Upper lobe of right lung (tissue), 1 donor: ENCODE data around the gene PAOX. TPM values are rescaled to one million over a fixed set of nuclear protein-coding genes. Genes with fewer than 3 reads are reported as not detected.

Source experiments
- ATAC-seq: fragments of 200-7000 bp; cut with Tn5 transposase; one replicate; pipeline ENCODE4 v1.9.1; 2020; ENCODE audit warnings: mild to moderate bottlenecking, moderate library complexity
- DNase-seq: peaks from one replicate; pipeline ENCODE4 v3.0.0-alpha.2; 2020
- H3K27ac ChIP-seq: fragments of 200-600 bp; one replicate; pipeline ENCODE4 v1.8.0; 2022
- H3K27me3 ChIP-seq: fragments of 200-600 bp; one replicate; pipeline ENCODE4 v1.8.0; 2022; ENCODE audit warnings: mild to moderate bottlenecking
- H3K36me3 ChIP-seq: fragments of 200-600 bp; one replicate; pipeline ENCODE4 v1.8.0; 2022
- H3K4me1 ChIP-seq: fragments of 200-600 bp; one replicate; pipeline ENCODE4 v1.8.0; 2022
- H3K4me3 ChIP-seq: fragments of 200-600 bp; one replicate; pipeline ENCODE4 v1.8.0; 2022; ENCODE audit warnings: mild to moderate bottlenecking
- H3K9me3 ChIP-seq: fragments of 200-600 bp; one replicate; pipeline ENCODE4 v1.8.0; 2022
- intact Hi-C: fragments of 100-400 bp; cut with DNase I; formaldehyde crosslinking; loops from one replicate; pipeline ENCODE4 v1.11.0; 2022
- total RNA-seq: library from RNA; stranded (reverse); fragmentation: NEBNext Ultra II Directional; extraction: Animal tissue kit (Norgen Biotek cat#: 25700); gene quantifications from one replicate; pipeline ENCODE4 v1.2.1, GENCODE V29; 2021
- TF ChIP-seq, protein P1 (sequence below): fragments of 200-600 bp; IDR thresholded peaks from one replicate; pipeline ENCODE4 v1.8.0; 2022; ENCODE audit warnings: antibody characterized with exemption
- donor health status: DM: no; HTN: yes; CAD: no; lungs with severe emphysema.

PAOX gene
- total RNA-seq, 1 donor from 2014 or later: 6.0 TPM

- Histone ChIP-seq H3K27ac (no peak overlapping the region), H3K4me1 (no peaks in the 10 kb centered on the region), H3K9me3 (no peaks in the 10 kb centered on the region), H3K36me3 (peaks cover 22% of the 10 kb centered on the region), H3K4me3 (no peak overlapping the region), H3K27me3 (peaks cover 6% of the 10 kb centered on the region)
- TF ChIP-seq, protein P1, sequence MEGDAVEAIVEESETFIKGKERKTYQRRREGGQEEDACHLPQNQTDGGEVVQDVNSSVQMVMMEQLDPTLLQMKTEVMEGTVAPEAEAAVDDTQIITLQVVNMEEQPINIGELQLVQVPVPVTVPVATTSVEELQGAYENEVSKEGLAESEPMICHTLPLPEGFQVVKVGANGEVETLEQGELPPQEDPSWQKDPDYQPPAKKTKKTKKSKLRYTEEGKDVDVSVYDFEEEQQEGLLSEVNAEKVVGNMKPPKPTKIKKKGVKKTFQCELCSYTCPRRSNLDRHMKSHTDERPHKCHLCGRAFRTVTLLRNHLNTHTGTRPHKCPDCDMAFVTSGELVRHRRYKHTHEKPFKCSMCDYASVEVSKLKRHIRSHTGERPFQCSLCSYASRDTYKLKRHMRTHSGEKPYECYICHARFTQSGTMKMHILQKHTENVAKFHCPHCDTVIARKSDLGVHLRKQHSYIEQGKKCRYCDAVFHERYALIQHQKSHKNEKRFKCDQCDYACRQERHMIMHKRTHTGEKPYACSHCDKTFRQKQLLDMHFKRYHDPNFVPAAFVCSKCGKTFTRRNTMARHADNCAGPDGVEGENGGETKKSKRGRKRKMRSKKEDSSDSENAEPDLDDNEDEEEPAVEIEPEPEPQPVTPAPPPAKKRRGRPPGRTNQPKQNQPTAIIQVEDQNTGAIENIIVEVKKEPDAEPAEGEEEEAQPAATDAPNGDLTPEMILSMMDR: no peak
- intact Hi-C loops: no loop called here
- ATAC-seq: no peak
- no peak for DNase-seq
Measured at GRCh38 chr10:133418289-133418993, 39.4 kb downstream of the PAOX start.

DNA sequence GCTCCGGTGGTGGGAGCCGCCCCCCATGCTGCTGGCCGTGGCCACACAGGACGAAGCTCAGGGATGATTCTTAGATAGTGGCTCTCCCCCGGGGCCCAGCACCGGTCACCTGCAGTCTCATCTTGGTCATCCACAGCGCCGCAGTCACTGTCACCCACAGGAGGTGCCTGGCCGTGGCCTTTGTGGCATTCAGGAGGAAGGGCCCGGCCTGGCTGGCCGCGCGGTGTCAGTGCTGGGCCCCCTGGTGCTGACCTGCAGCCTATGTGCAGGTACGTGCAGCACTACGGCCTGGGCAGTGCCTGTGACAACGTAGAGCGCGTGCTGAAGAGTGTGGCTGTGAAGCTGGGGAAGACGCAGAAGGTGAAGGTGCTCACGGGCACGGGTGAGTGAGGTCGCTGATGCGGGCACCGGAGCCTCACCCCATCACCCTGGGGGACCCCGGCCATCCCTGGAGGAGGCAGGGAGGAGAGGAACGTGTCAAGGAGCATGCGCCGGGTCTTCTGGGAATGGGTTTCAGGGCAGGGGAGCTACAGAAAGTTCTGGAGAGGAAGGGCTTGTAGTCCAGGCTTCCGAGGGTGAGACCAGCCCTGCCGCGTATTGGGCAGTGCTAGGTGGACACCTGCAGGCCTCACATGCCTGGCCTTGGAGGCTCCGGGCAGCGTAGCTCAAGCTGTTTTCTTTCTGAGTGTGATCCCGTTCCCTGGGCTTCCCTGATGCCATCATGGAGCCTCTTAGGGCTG is 40.3 kb downstream of the PAOX start:
- no peak for DNase-seq
- no peak overlapping the region for H3K4me3 ChIP-seq
- TF ChIP-seq, protein P1: no peak
- H3K27me3 ChIP-seq: peaks cover 6% of the 10 kb centered on the region
- peaks cover 20% of the 10 kb centered on the region for H3K36me3 ChIP-seq
- H3K27ac ChIP-seq: no peak overlapping the region
- no peak for ATAC-seq
- intact Hi-C loops: no loop called here
- H3K9me3 ChIP-seq: no peaks in the 10 kb centered on the region
- H3K4me1 ChIP-seq: no peaks in the 10 kb centered on the region

DNA sequence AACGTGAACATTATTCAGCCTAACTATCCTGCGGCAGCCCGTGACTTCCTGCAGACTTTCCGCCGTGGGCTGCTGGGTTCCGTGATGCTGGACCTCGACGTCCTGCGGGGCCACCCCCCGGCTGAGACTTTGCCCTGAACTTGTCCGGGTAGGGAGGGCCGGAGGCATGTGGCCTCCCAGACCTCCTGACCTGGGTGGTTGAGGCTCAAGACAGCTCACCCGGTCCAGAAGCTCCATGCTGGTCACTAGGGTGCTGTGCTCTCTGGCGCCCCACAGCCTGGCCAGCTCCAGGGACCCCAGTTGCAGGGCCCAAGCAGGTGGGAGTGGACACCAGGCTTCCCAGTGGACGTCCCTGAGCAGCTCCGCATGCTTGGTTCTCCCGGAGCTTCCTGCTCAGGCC is 41.0 kb downstream of the PAOX start:
- ATAC-seq (no peak), DNase-seq (no peak)
- intact Hi-C loops: no loop called here
- H3K27me3 ChIP-seq: peaks cover 6% of the 10 kb centered on the region
- H3K36me3 ChIP-seq: peaks cover 20% of the 10 kb centered on the region
- no peak overlapping the region for H3K4me3 ChIP-seq
- no peaks in the 10 kb centered on the region for H3K9me3 ChIP-seq
- H3K27ac ChIP-seq: no peak overlapping the region
- H3K4me1 ChIP-seq: no peaks in the 10 kb centered on the region
- TF ChIP-seq, protein P1: no peak

DNA sequence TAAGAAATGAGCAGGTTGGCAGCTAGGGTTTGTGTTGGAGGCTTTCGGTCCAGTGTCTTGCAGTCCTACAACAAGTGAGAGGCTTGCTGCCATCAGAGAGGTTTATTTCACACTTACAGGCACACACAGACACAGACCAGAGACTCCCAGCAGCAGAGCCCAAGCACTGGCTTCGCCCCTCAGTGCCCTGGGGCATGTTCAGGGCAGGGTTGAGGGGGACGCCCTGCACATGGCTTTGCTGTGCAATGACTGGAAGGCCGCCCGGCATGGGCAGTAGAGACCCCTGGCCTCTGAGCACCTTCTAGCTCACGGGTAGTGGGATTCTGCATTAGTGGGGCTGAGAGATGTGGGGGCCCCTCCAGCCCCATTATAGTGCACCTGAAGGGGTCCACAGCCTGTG is 41.5 kb downstream of the PAOX start:
- no peak overlapping the region for H3K4me3 ChIP-seq
- DNase-seq (no peak), ATAC-seq (no peak)
- TF ChIP-seq, protein P1: no peak
- intact Hi-C loops: no loop called here
- H3K27me3 ChIP-seq: peaks cover 6% of the 10 kb centered on the region
- H3K9me3 ChIP-seq: no peaks in the 10 kb centered on the region
- H3K36me3 ChIP-seq: peaks cover 20% of the 10 kb centered on the region
- H3K4me1 ChIP-seq: no peaks in the 10 kb centered on the region
- H3K27ac ChIP-seq: no peak overlapping the region

DNA sequence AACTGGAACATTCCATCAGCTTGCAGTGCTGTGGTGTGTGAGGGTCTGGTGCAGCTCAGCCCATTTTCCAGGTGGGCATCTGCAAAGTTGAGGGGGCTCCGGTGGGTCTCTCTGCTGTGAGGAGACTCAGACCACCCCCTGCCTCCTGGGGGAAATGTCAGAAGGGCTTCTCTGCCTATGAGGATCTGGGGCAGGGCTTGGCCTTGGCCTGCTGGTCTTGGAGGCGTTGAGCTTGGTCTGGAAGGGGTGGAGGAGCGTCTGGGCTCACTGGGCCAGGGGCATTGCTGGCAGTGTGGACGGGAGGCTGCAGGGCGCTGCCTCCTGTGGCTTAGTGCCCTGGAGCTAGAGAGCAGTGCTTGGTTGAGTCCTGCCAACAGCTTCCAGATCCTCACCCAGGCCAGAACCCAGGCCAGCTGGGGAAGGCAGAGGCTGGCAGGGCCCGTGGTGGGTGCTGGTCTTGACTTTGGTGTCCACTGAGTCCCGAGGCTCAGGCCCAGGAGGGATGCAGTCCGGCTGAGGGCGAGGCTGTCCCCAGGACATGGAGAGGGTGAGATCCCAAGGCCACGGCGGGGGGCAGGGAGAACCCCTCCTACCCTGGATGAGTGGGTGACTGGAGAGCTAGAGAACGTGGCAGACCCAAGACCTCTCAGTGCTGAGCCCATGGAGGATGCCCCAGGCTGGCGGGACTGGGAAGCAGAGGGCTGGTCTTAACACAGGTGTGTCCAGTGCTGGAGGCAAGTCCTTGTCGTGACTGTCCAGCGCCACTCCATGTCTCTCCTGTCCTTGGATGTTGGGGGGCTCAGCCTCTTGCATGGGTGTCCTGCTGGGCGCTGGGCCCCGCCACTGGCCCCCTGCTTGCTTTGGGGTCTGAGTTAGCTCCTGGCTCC is 42.5 kb downstream of the PAOX start:
- Histone ChIP-seq H3K27me3 (peaks cover 6% of the 10 kb centered on the region), H3K27ac (no peak overlapping the region), H3K9me3 (no peaks in the 10 kb centered on the region), H3K4me3 (no peak overlapping the region), H3K36me3 (peaks cover 20% of the 10 kb centered on the region), H3K4me1 (no peaks in the 10 kb centered on the region)
- ATAC-seq (no peak), DNase-seq (no peak)
- intact Hi-C loops: no loop called here
- TF ChIP-seq, protein P1: no peak
